ENCODE data around the gene SLC35F3. TPM values are rescaled to one million over a fixed set of nuclear protein-coding genes. Genes with fewer than 3 reads are reported as not detected.
"Not testable (repeated sequence)": the region's sequence is repeated elsewhere in the genome, so short reads cannot be mapped to it uniquely, and the experiment has no call there.

The SLC35F3 gene
- total and polyA plus RNA-seq, 9 of the 15 experiments (the other 6 are each of a cell fraction or from before 2014, with no cell fraction given) = 0.04 to 0.07 (median 0.04) TPM; not detected in 6

DNA sequence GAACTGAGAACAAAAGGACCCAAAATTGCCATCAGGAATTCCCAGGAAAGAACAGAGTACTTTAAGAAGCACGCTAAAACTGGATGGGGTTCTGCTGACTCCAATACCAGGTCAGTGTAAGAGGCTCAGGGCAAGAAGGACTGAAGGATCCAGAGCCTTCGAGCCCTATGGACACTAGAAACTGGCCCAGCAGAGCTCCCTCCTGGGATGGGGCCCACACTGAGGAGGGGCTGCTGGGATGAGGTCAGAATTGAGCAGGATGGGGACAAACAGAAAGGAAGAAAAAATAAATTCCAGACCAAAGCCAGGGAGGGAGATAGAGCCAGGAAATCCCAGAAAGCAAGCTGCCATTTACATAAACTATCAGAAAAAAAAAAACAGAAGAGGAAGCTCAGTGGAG lies 246.4 kb downstream of the SLC35F3 start (continued):
- TF ChIP-seq FOSL1 (tag; conservative IDR thresholded peaks at IDR 0.05) (no peak), NR2F6 (CRISPR knock-in tag; IDR thresholded peaks at IDR 0.05) (no peak), ARHGAP35 (IDR thresholded peaks at IDR 0.05; ENCODE audit: partially characterized antibody) (no peak)
- TF ChIP-seq, protein P1, sequence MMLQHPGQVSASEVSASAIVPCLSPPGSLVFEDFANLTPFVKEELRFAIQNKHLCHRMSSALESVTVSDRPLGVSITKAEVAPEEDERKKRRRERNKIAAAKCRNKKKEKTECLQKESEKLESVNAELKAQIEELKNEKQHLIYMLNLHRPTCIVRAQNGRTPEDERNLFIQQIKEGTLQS (IDR thresholded peaks at IDR 0.05) = no peak
- TF ChIP-seq, protein P1 (CRISPR knock-in tag; conservative IDR thresholded peaks at IDR 0.05) = no peak

DNA sequence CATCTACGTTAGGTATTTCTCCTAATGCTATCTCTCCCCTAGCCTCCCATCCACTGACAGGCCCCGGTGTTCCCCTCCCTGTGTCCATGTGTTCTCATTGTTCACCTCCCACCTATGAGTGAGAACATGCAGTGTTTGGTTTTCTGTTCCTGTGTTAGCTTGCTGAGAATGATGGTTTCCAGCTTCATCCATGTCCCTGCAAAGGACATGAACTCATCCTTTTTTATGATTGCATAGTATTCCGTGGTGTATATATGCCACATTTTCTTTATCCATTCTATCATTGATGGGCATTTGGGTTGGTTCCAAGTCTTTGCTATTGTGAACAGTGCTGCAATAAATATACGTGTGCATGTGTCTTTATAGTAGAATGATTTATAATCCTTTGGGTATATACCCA lies 247.9 kb downstream of the SLC35F3 start:
- POLR2A ChIA-PET; ATAC-seq; H3K79me2 ChIP-seq (ENCODE audit: control insufficient read depth, insufficient read depth, low read length); H3K27ac ChIP-seq (ENCODE audit: extremely low read depth, low read depth, low read length); BruUV-seq (replicated peaks); H3K27me3 ChIP-seq (ENCODE audit: control insufficient read depth in 2 of 2, insufficient read depth in 2 of 2, low read length in 2 of 2); H3K9me3 ChIP-seq (replicated peaks; ENCODE audit: control insufficient read depth, insufficient read depth, low read depth, low read length); H3K4me2 ChIP-seq (ENCODE audit: insufficient read depth, low read length); in situ Hi-C loops (cut with MboI); CTCF ChIA-PET (ENCODE audit: low intra/inter-chr PET ratio); H4K20me1 ChIP-seq (replicated peaks; ENCODE audit: control insufficient read depth, insufficient read depth, low read length); FAIRE-seq; intact Hi-C loops (cut with micrococcal nuclease); H2AFZ ChIP-seq (ENCODE audit: low read depth, low read length); H3K36me3 ChIP-seq (ENCODE audit: control insufficient read depth, insufficient read depth, low read length); H3K9ac ChIP-seq (ENCODE audit: insufficient read depth in 1 of 2, low read depth in 2 of 2, low read length in 2 of 2); DNase-seq (ENCODE audit: extremely low read depth in 1 of 4, low spot score in 3 of 4); H3K4me1 ChIP-seq (replicated peaks in 1 of 2; ENCODE audit: control insufficient read depth in 2 of 2, insufficient read depth in 2 of 2, low read length in 2 of 2); H3K9me1 ChIP-seq (ENCODE audit: control insufficient read depth, insufficient read depth, low read length); H3K4me3 ChIP-seq: not testable (repeated sequence)
- 8% methylated on average over 4 of the region's 4 CpGs for WGBS (ENCODE audit: insufficient coverage, low coverage, missing lambda C conversion rate)

All from K562 (cell line).